Measurements from ENCODE around the gene DLGAP4.
"Not testable (repeated sequence)": the region's sequence is repeated elsewhere in the genome, so short reads cannot be mapped to it uniquely, and the experiment has no call there.

Gene DLGAP4

DNA sequence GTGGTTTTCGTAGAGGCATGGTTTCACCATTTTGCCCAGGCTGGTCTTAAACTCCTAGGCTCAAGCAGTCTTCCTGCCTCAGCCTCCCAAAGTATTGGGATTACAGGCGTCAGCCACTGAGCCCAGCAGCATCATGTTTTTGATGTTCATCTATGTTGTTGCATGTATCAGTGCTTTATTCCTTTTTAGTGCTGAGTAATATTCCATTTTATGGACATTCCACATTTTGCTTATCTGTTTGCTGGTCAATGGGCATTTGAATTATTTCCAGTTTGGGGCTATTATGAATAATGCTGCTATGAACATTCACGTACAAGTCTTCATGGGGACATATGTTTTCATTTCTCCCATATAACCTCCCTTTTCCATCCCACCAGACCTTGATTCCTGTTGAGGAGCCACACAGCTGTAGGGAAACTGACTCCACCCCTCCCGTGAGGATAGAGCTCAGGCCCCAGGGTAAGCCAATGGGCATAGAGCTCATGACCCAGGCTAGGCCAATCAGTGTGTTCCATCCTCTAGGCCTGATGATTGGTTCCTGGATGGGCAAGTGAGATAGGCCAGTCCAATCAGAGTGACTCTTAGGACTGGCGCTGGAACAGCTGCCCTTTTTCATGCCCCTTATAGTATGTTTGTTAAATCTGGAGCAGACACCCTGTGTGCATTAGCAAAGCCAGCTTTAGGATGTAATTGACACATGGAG lies 49.5 kb downstream of the DLGAP4 start:
- no peak for DNase-seq

- DNase-seq, result no peak
These were observed 53.7 kb downstream of the DLGAP4 start for GRCh38 chr20:36359668-36360406.

DNA sequence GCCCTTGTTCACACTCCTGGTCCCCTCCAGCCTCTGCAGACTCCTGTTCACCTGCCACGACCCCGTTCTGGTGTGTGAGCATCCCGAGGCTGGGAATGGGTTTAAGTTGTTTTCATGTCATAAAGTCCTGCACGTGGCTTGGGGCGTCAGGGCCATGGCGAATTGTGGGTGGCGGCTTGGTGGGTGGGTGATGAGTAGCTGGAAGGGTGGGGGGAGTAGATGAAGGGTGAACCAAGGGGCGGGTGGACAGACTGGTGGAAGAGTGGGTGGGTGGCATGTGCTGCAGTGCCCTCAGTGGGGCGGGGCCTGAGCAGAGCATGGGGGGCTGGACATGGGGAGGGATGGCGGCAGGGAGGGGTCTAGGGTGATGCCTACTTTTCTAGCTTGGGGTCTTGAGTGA lies 54.3 kb downstream of the DLGAP4 start:
- no peak for DNase-seq

DNA sequence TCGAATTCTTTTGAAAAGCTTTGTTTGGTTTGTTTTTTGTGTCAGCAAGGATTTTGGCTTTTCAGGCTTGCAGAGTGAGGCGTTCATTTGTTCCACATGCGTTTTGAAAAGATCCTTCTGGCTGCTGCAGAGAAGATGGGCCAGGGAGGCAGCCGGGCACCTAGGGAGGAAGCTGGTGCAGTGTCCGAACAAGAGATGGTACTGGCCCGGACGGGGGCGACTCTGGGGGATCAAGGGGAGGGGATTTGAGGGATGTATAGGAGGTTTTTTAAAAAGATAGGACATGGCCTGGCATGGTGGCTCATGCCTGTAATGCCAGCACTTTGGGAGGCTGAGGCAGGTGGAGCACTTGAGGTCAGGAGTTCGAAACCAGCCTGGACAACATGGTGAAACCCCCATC lies 55.3 kb downstream of the DLGAP4 start:
- DNase-seq, result no peak

GRCh38 chr20:36362261-36362660 lies 56.1 kb downstream of the DLGAP4 start:
- no peak for DNase-seq

GRCh38 chr20:36362978-36363713 lies 57.0 kb downstream of the DLGAP4 start:
- no peak for DNase-seq

DNA sequence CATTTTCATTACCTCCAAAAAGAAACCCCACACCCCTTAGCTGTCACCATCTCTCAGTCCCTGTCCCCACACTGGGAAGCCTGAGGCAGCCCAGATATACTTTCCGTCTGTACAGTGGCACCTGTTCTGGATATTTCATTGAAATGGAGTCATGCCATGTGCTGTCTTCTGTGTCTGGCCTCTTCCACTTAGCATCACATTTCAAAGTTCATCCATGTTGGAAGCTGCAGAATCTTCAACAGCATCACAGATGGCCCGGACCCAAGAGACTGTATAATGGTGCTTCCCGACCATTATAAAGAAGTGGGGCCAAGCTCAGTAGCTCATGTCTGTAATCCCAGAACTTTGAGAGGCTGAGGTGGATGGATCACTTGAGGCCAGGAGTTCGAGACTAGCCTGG lies 58.4 kb downstream of the DLGAP4 start:
- no peak for DNase-seq

DNA sequence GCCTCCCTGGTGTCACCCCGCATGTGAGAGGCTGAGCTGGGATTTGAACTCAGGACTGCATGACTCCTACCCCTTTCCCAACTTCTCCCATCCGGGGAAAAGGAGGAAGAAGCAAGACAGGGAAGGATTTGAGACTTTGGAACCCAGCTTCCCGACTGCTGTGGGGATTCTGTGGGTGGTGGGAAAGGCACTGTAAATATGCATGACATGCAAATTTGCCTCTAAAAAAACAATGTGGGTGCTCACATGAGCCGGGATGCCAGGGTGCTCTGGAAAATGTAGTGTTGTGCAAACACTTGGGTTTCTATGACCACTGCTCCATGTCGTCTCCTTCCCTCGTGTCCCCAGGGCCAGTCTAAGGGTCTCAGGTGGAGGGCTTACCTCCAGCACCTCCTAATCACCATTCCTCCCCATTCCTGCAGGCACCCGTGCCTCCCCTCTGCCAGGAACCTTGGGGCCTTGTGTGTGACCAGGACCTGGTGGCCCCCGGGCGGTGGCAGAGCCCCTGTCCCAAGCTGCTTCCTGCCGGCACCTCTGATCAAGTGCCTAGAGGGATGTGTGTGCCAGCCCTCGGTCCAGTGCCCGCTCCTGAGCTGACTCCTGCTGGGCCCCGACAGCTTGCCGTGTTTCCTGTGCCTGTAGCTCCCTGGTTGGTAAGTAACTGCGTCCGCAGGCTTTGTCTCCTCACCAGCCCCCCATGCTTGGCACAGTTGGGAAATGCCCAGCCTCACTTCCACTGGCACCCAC lies 60.7 kb downstream of the DLGAP4 start:
- no peak for DNase-seq

GRCh38 chr20:36367370-36367745 lies 61.2 kb downstream of the DLGAP4 start:
- DNase-seq, result no peak

DNA sequence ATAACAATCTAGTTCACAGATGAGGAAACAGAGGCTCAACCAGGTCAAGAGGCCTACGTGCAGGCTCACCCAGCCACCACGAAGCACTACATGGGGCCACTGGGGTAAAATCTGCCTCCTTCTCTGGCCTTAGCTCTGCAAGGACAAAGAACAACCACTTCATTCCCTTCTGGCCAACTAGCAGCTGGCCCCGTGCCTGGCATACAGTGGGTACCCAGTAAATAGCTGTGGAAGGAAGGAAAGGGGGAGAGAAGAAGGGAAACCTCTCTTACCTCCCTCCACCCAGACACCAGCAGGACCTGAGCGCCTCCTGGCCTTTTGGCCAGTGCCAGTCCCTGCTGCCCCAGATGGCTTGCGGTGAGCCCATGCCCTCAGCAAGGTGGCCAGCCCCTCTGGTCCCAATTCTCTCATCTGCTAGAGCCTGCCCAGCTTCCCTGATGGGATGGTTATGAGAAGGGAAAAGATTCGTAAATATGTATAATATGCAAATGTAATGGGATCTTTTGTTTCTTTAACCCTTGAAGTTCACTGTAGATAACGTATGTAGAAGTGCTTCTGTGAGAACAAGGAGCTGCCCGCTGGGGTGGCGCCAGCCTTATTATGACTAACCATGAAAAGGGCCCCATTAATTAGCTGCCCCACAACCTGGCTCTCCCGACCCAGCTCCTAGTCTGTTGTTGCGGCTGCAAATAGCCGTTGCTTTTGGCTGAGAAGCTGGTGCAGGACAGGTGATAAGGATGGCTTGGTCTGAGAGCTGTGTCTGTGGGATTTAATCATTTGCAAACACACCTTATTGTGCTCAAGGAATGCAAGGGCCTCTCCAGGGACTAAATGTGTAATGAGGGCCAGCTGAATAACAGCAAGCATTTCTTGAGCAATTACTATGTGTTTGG lies 62.0 kb downstream of the DLGAP4 start:
- no peak for DNase-seq

GRCh38 chr20:36368869-36369268 lies 62.7 kb downstream of the DLGAP4 start:
- no peak for DNase-seq

- DNase-seq, result no peak
These were observed 63.6 kb downstream of the DLGAP4 start for GRCh38 chr20:36369739-36370138.

DNA sequence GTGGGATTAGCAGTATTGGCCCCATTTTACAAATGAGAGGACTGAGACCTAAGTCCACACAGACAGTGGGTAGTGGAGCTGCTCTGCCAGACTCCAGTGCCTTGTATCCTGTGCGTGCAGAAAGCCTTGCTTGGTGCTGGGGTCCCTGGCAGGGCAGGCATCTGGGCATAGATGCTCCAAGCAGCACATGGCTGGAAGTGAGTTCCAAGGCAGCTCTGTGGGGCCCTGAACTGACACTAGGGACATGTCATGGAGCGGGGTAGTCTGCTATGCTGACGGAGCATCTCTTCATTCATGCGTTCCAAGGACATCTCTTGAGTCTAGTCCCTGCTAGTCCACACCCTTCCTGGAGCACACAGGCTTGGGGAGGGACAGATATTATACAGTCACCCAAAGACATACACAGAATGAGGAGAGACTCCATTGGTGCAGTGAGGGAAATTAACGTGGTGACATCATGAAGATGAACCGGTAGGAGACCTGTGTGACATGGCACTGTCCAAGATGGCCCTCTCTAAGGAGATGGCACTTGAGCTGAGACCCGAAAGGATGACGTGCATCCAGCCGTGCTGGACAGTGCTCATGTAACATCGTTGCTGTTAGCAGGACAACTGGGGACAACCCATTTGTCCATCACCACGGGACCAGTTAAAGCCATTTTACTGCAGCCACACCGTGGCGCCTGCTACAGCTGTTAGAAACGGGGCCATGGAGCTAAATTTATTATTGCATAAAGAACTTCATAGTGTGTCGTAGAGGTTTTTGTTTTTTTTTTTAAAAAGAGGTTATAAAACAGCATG lies 65.1 kb downstream of the DLGAP4 start:
- DNase-seq, result no peak

DNA sequence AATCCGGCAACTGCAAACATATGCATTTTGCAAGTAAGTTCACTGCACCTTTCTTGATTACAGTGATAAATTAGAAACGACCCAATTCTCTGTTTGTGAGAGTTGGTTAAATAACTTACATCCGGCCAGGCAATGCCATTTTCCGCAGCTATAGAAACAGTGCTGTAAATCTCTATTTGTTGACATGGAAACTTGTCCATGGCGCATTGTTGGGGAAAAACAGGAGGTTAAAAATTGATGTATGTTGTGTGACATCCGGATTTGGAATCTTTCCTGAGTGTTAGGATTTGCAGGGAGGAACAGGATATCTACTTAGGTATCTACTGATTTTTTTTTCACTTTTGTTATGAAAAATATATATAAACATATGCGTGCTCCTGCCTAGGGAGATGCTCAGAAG lies 66.5 kb downstream of the DLGAP4 start:
- DNase-seq, result no peak

GRCh38 chr20:36373089-36373488 lies 67.0 kb downstream of the DLGAP4 start:
- no peak for DNase-seq

- no peak for DNase-seq
These were observed 68.9 kb downstream of the DLGAP4 start for GRCh38 chr20:36374995-36375394.

- no peak for DNase-seq
These were observed 71.5 kb downstream of the DLGAP4 start for GRCh38 chr20:36377348-36378326.

- no peak for DNase-seq
These were observed 72.5 kb downstream of the DLGAP4 start for GRCh38 chr20:36378686-36379085.

GRCh38 chr20:36379914-36380313 lies 73.8 kb downstream of the DLGAP4 start:
- DNase-seq, result not testable (repeated sequence)

- DNase-seq, result peak; percentile 19
These were observed 78.0 kb downstream of the DLGAP4 start for GRCh38 chr20:36384022-36384619.

All from CD4-positive, alpha-beta T cell treated with Interleukin-10 for 1 hour (primary cell).